Tibial nerve (tissue), 4 donors: ENCODE measurements around the gene CTAG1B. TPM values are rescaled to one million over a fixed set of nuclear protein-coding genes. Genes with fewer than 3 reads are reported as not detected.
"Not testable (repeated sequence)": the region's sequence is repeated elsewhere in the genome, so short reads cannot be mapped to it uniquely, and the experiment has no call there.

Experiments
- DNase-seq, 2 donors: peaks; one replicate each; pipeline ENCODE4 v3.0.0-alpha.2; 2019; ENCODE audit warnings: low spot score in 2 of 2
- H3K27ac ChIP-seq, 4 donors: fragments of 200-600 bp; sonication (generic) in 3 of 4; one replicate each; pipeline ENCODE4 v1.5.1; 2017 to 2019; ENCODE audit warnings: mild to moderate bottlenecking in 1 of 4
- H3K27me3 ChIP-seq, 2 donors: fragments of 200-600 bp; sonication (generic) in 1 of 2; one replicate each; pipeline versions ENCODE4 v1.5.1 to v1.6.0; 2017 to 2019
- H3K36me3 ChIP-seq, 3 donors: fragments of 200-600 bp; sonication (generic); one replicate each; pipeline ENCODE4 v1.5.1; 2018 to 2019
- H3K4me1 ChIP-seq, 4 donors: fragments of 200-600 bp; sonication (generic) in 3 of 4; one replicate each; pipeline ENCODE4 v1.5.1; 2017 to 2019
- H3K4me3 ChIP-seq, 4 donors: fragments of 200-600 bp; sonication (generic) in 3 of 4; one replicate each; pipeline ENCODE4 v1.5.1; 2017 to 2019; ENCODE audit warnings: mild to moderate bottlenecking in 1 of 4, moderate library complexity in 1 of 4
- H3K9me3 ChIP-seq, 4 donors: fragments of 200-600 bp; sonication (generic) in 3 of 4; one replicate each; pipeline ENCODE4 v1.5.1; 2017 to 2019
- CTCF ChIP-seq, 5 experiments: fragments of 200-600 bp in 3 of 5; fragments of 450-650 bp in 2 of 5; sonication (generic) in 3 of 5; IDR thresholded peaks; one replicate each; pipeline ENCODE4 v1.5.1; 2016 to 2019; ENCODE audit warnings: antibody characterized with exemption in 5 of 5, mild to moderate bottlenecking in 3 of 5, moderate library complexity in 2 of 5
- EP300 ChIP-seq, 2 donors: sonication (generic); formaldehyde crosslinking; IDR thresholded peaks; one replicate each; pipeline ENCODE4 v1.6.1; 2017; ENCODE audit warnings: antibody characterized with exemption in 2 of 2, mild to moderate bottlenecking in 1 of 2
- POLR2A ChIP-seq, 2 donors: fragments of 450-650 bp; IDR thresholded peaks; one replicate each; pipeline ENCODE4 v1.6.1; 2017; ENCODE audit warnings: antibody characterized with exemption in 2 of 2, mild to moderate bottlenecking in 2 of 2, moderate library complexity in 2 of 2
- WGBS, 2 donors: methylation state at CpG; one replicate each; pipeline ENCODE4 v1.1.5; 2018; 5-methylcytosine and 5-hydroxymethylcytosine counted together
- total RNA-seq, 4 donors: library from RNA; depleted of rRNA; stranded (reverse); fragments of >200 nt; gene quantifications; one replicate each; pipeline ENCODE4 v1.1.0, GENCODE V29; 2016

CTAG1B gene
- total RNA-seq, 4 donors from 2014 or later = not detected

- no CpG with 5 or more reads among the region's 5 CpGs for WGBS, 2 donors
- DNase-seq, H3K4me1 ChIP-seq, H3K9me3 ChIP-seq, H3K27ac ChIP-seq, H3K36me3 ChIP-seq, H3K4me3 ChIP-seq, H3K27me3 ChIP-seq: not testable (repeated sequence)
Measured at GRCh38 chrX:154628960-154629359, 9.9 kb upstream of the CTAG1B start.

- not testable (repeated sequence) for H3K27me3 ChIP-seq, H3K36me3 ChIP-seq, H3K27ac ChIP-seq, H3K9me3 ChIP-seq, H3K4me3 ChIP-seq, DNase-seq, H3K4me1 ChIP-seq
- no CpG with 5 or more reads among the region's 11 CpGs for WGBS, 2 donors
Measured at GRCh38 chrX:154620767-154621414, 1.8 kb upstream of the CTAG1B start.

- not testable (repeated sequence) for H3K4me3 ChIP-seq, DNase-seq, H3K4me1 ChIP-seq, H3K9me3 ChIP-seq, H3K27me3 ChIP-seq, H3K36me3 ChIP-seq, H3K27ac ChIP-seq
- 2 to 11% methylated on average over 7 to 8 of the region's 12 CpGs for WGBS, 2 donors
Measured at GRCh38 chrX:154613586-154613985, 5.5 kb downstream of the CTAG1B start.

GRCh38 chrX:154611146-154611545 is 7.9 kb downstream of the CTAG1B start:
- not testable (repeated sequence) for H3K27me3 ChIP-seq, H3K4me1 ChIP-seq, DNase-seq, H3K36me3 ChIP-seq, H3K9me3 ChIP-seq, H3K27ac ChIP-seq, H3K4me3 ChIP-seq
- WGBS, 2 donors = 86 to 95% methylated on average over 12 of the region's 12 CpGs

GRCh38 chrX:154608823-154609222 is 10.3 kb downstream of the CTAG1B start:
- not testable (repeated sequence) for H3K9me3 ChIP-seq, H3K27ac ChIP-seq, H3K27me3 ChIP-seq, H3K4me3 ChIP-seq, H3K4me1 ChIP-seq, H3K36me3 ChIP-seq, DNase-seq
- WGBS, 2 donors = 75 to 81% methylated on average over 12 of the region's 12 CpGs

- H3K4me3 ChIP-seq, H3K27ac ChIP-seq, H3K4me1 ChIP-seq, DNase-seq, H3K36me3 ChIP-seq, H3K9me3 ChIP-seq, H3K27me3 ChIP-seq: not testable (repeated sequence)
- 81 to 92% methylated on average over 7 to 11 of the region's 11 CpGs for WGBS, 2 donors
Measured at GRCh38 chrX:154607976-154608375, 11.1 kb downstream of the CTAG1B start.

GRCh38 chrX:154607370-154607769 is 11.7 kb downstream of the CTAG1B start:
- no peaks in the 10 kb centered on the region for H3K9me3 ChIP-seq
- TF ChIP-seq POLR2A (IDR thresholded peaks at IDR 0.05) = no peak
- no peak for TF ChIP-seq EP300 (IDR thresholded peaks at IDR 0.05)
- TF ChIP-seq CTCF (IDR thresholded peaks at IDR 0.05) = no peak
- H3K36me3 ChIP-seq = no peaks in the 10 kb centered on the region
- H3K4me3 ChIP-seq = no peak overlapping the region
- 72 to 81% methylated on average over 6 of the region's 6 CpGs for WGBS, 2 donors
- DNase-seq = no peak
- no peak overlapping the region for H3K27ac ChIP-seq
- H3K4me1 ChIP-seq = no peaks in the 10 kb centered on the region
- no peaks in the 10 kb centered on the region for H3K27me3 ChIP-seq

- DNase-seq = no peak
- 78 to 88% methylated on average over 5 to 6 of the region's 6 CpGs for WGBS, 2 donors
- no peaks in the 10 kb centered on the region for H3K36me3 ChIP-seq
Measured at GRCh38 chrX:154605566-154605965, 13.5 kb downstream of the CTAG1B start.

More at GRCh38 chrX:154605566-154605965, 13.5 kb downstream of the CTAG1B start:
- H3K9me3 ChIP-seq = no peaks in the 10 kb centered on the region
- no peaks in the 10 kb centered on the region for H3K4me1 ChIP-seq
- H3K27me3 ChIP-seq = no peaks in the 10 kb centered on the region
- no peak overlapping the region for H3K4me3 ChIP-seq
- no peak overlapping the region for H3K27ac ChIP-seq
- no peak for TF ChIP-seq CTCF (IDR thresholded peaks at IDR 0.05)
- no peak for TF ChIP-seq EP300 (IDR thresholded peaks at IDR 0.05)
- TF ChIP-seq POLR2A (IDR thresholded peaks at IDR 0.05) = no peak
